Panc1 (cell line): ENCODE measurements around the gene CDK17.

Source experiments
- POLR2AphosphoS5 ChIP-seq: IDR thresholded peaks from 2 replicates; pipeline ENCODE4 v1.6.1; 2012; ENCODE audit warnings: mild to moderate bottlenecking, low read depth, low read length, moderate library complexity
- TF ChIP-seq, protein P1 (sequence below): fragments of 450-650 bp; IDR thresholded peaks from 2 replicates; pipeline ENCODE4 v1.5.1; 2017; ENCODE audit warnings: mild to moderate bottlenecking

- no peak for TF ChIP-seq POLR2AphosphoS5
- TF ChIP-seq, protein P1, sequence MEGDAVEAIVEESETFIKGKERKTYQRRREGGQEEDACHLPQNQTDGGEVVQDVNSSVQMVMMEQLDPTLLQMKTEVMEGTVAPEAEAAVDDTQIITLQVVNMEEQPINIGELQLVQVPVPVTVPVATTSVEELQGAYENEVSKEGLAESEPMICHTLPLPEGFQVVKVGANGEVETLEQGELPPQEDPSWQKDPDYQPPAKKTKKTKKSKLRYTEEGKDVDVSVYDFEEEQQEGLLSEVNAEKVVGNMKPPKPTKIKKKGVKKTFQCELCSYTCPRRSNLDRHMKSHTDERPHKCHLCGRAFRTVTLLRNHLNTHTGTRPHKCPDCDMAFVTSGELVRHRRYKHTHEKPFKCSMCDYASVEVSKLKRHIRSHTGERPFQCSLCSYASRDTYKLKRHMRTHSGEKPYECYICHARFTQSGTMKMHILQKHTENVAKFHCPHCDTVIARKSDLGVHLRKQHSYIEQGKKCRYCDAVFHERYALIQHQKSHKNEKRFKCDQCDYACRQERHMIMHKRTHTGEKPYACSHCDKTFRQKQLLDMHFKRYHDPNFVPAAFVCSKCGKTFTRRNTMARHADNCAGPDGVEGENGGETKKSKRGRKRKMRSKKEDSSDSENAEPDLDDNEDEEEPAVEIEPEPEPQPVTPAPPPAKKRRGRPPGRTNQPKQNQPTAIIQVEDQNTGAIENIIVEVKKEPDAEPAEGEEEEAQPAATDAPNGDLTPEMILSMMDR = no peak
Measured at GRCh38 chr12:96368687-96369086, 31.6 kb downstream of the CDK17 start.
